Heart right ventricle (tissue), 16 donors: ENCODE data around the gene SLC26A4. TPM values are rescaled to one million over a fixed set of nuclear protein-coding genes. Genes with fewer than 3 reads are reported as not detected.

ENCODE experiments used
- ATAC-seq, 8 donors: fragments of 200-7000 bp; cut with Tn5 transposase; one replicate each; pipeline ENCODE4 v1.9.1; 2020; ENCODE audit warnings: mild to moderate bottlenecking in 8 of 8, moderate library complexity in 8 of 8, moderate number of reproducible peaks in 1 of 8
- DNase-seq, 2 donors: peaks; one replicate each; pipeline ENCODE4 v3.0.0-alpha.2; 2020
- H3K27ac ChIP-seq, 10 donors: fragments of 200-600 bp; sonication (generic) in 2 of 10; one replicate each; pipeline versions ENCODE4 v1.5.0 to v1.8.0; 2020 to 2022; ENCODE audit warnings: mild to moderate bottlenecking in 3 of 10
- H3K27me3 ChIP-seq, 7 donors: fragments of 200-600 bp; one replicate each; pipeline ENCODE4 v1.8.0; 2021 to 2022; ENCODE audit warnings: mild to moderate bottlenecking in 2 of 7
- H3K36me3 ChIP-seq, 9 donors: fragments of 200-600 bp; sonication (generic) in 1 of 9; one replicate each; pipeline versions ENCODE4 v1.5.0 to v1.8.0; 2020 to 2022; ENCODE audit warnings: mild to moderate bottlenecking in 2 of 9
- H3K4me1 ChIP-seq, 9 donors: fragments of 200-600 bp; sonication (generic) in 1 of 9; one replicate each; pipeline versions ENCODE4 v1.5.0 to v1.8.0; 2020 to 2022; ENCODE audit warnings: mild to moderate bottlenecking in 4 of 9
- H3K4me3 ChIP-seq, 10 donors: fragments of 200-600 bp; sonication (generic) in 2 of 10; one replicate each; pipeline versions ENCODE4 v1.5.0 to v1.8.0; 2020 to 2022; ENCODE audit warnings: mild to moderate bottlenecking in 7 of 10, moderate library complexity in 2 of 10
- H3K9me3 ChIP-seq, 11 donors: fragments of 200-600 bp in 10 of 11; sonication (generic) in 2 of 11; one replicate each; pipeline versions ENCODE4 v1.5.0 to v1.8.0; 2013 to 2022; ENCODE audit warnings: mild to moderate bottlenecking in 2 of 11, control low read depth in 1 of 11, moderate library complexity in 1 of 11
- WGBS, 2 donors: extraction: QIAGEN DNeasy Blood & Tissue Kit; methylation state at CpG; one replicate each; pipeline ENCODE4 v1.1.7; 2013; ENCODE audit warnings: inconsistent platforms in 1 of 2; 5-methylcytosine and 5-hydroxymethylcytosine counted together
- intact Hi-C, 10 donors: fragments of 100-400 bp; cut with DNase I; formaldehyde crosslinking; loops; one replicate each; pipeline versions ENCODE4 v1.11.1 to v1.14.2; 2022
- polyA plus RNA-seq, 2 donors: library from polyadenylated mRNA; stranded (reverse); fragments of 200-250 nt; gene quantifications; one replicate each; pipeline ENCODE4 v1.2.3, GENCODE V29; 2013
- total RNA-seq, 10 donors: library from RNA; stranded (reverse); fragmentation: NEBNext Ultra II Directional in 3 of 10; extraction: Animal tissue kit (Norgen Biotek cat#: 25700) in 3 of 10; gene quantifications; one replicate each; pipeline versions ENCODE4 v1.2.1 to v1.2.4, GENCODE V29; 2021 to 2023
- TF ChIP-seq, protein P1 (sequence below), 9 donors: fragments of 200-600 bp; sonication (generic) in 2 of 9; IDR thresholded peaks; one replicate each; pipeline versions ENCODE4 v1.5.0 to v1.8.0; 2021 to 2022; ENCODE audit warnings: antibody characterized with exemption in 9 of 9, mild to moderate bottlenecking in 5 of 9, moderate library complexity in 1 of 9
- donor health status: Arrhythmogenic right ventricular cardiomyopathy.
- donor health status: ischemic (EF 13 %, LVEDD 7.1; RV severe dilation, severe dysfunction).
- donor health status: healthy with polysubstance abuse.
- donor health status: DM: no; HTN: yes; CAD: no.
- donor health status: DM: no; HTN: no; CAD: no.
- donor health status: ischemic (EF 25% LVEDD 6.9; RV normal size, moderate dysfunction).
- donor health status: ischemic (EF 25% LVEDD 5.7; RV mildly dilated, moderate dysfunction).
- donor health status: healthy.
- donor health status: DM: yes; HTN: yes; CAD: no.
- donor health status: Ischemic cardiomyopathy.
- donor health status: ischemic (EF 35%, LVEDD 5.7; RV mildly dilated, moderate dysfunction).
- donor health status: nonischemic (EF 11% LVEDD 7.7; RV severe dilation, severe dysfunction).
- donor health status: DM: yes; HTN: yes; CAD: no.
- donor health status: PGD.
- donor health status: ischemic (EF 29% LVEDD 5.4; RV normal size, mild dysfunction).
- donor health status: nonischemic (EF 23%, LVEDD 6.1; RV moderate dilation, normal function).

The SLC26A4 gene
- total and polyA plus RNA-seq, 12 donors = 0.15 to 1.2 (median 0.69) TPM

DNA sequence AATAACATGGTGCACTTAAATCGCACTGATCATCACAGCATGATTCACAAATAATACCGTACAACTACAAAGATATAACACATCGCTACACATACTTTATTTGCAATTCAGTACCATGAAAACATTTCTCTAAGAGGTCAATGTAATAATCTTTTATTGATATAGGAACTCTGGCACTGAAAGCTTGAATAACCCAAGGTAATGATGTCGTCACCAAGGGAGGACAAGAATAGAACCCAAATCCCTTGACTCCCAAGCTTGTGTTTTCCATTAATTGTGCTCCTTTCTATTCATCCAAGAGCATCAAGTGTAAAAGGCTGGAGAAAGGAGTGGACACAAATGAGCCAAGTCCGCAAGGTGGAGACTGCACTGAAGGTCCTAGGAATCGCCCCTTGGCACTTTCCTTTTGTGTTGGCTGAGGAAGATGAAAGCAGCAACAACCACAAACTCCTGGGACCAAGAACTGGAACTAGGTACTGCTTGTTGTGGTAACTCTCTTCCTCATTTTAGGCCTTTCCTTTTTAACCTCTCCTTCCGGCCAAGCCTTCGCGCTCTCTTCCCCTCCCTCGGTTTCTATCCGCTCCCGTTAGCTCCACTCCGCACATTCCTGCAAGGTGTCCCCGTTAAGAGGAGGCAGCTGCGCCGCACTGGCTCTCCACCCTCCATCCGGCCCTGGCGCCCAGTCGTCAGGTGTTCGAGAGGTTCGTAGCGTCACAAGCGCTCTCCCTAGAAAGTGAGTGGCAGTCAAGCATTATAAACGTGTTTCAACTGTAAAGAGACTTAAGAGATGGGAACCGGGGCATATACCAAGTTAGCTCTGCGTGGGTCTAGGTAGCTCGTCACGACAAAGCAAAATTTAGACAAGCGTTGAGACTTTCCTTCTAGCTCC is 82.3 kb downstream of the SLC26A4 start:
- Histone ChIP-seq H3K36me3 (peaks cover 0 to 5% (median 0%) of the 10 kb centered on the region in 9 donors), H3K9me3 (no peaks in the 10 kb centered on the region), H3K4me1 (peaks cover 11 to 44% (median 40%) of the 10 kb centered on the region in 9 donors), H3K27ac (peak overlapping the region; percentile 92 to 98 (median 96)), H3K4me3 (peak overlapping the region; percentile 52 to 97 (median 88)), H3K27me3 (no peaks in the 10 kb centered on the region)
- TF ChIP-seq, protein P1, sequence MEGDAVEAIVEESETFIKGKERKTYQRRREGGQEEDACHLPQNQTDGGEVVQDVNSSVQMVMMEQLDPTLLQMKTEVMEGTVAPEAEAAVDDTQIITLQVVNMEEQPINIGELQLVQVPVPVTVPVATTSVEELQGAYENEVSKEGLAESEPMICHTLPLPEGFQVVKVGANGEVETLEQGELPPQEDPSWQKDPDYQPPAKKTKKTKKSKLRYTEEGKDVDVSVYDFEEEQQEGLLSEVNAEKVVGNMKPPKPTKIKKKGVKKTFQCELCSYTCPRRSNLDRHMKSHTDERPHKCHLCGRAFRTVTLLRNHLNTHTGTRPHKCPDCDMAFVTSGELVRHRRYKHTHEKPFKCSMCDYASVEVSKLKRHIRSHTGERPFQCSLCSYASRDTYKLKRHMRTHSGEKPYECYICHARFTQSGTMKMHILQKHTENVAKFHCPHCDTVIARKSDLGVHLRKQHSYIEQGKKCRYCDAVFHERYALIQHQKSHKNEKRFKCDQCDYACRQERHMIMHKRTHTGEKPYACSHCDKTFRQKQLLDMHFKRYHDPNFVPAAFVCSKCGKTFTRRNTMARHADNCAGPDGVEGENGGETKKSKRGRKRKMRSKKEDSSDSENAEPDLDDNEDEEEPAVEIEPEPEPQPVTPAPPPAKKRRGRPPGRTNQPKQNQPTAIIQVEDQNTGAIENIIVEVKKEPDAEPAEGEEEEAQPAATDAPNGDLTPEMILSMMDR (IDR thresholded peaks at IDR 0.05) = no peak
- 15% methylated on average over 29 of the region's 29 CpGs for WGBS, 2 donors
- peak in 1 of 2 donors; percentile 55 for DNase-seq
- intact Hi-C loops = loop anchor here in 9 of 10 donors (2.0 to 10.0 kb wide), 9 partner anchors 129 to 404 kb away; partner anchors contain the start of genes BCAP29 (in 1 of the 9) and GPR22 (in 1 of the 9)
- ATAC-seq = peak; percentile 19 to 59 (median 42)

DNA sequence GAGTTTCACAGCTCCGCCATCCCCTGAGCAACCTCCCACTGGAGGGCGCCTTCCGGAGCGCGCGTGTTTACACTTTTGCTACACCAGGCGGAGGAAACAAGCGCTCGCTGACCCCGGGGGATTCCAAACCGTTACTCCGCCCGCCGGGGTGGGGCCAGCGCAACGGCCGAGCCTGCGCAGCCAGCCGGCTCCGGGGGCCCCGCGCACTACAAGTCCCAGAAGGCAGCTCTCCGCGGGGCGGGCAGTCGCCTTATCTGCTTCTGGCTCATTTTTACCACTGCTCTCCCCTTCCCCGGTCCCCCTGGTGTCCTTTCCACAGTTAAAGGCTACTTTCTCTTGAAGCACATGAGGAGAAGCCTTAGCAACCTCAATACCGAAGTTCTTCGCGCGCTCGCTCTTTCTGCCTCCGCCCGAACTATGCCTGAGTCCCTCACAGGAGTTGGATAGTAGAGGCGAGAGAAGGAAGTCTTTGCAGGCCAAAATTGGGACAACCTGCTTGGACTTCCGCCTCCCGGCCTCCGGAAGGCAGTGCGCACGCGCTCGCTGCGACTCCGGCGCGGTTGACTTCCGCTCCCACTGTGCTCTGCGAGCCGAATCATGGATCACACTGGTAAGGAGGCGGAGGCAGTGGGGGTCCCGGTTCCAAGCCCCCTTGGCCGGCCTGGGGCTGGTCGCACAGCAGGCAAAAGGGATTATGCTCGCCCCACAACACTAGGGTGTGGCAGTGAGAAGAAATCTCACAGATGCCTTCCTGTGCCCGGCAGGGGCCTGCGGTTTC is 83.1 kb downstream of the SLC26A4 start, which contains the start of gene CBLL1:
TSS of gene CBLL1 (plus strand) at position 576 of the 778 bp plus-strand sequence. CDS start at position 598, 22 bp downstream.
- H3K4me1 ChIP-seq = peaks cover 11 to 49% (median 46%) of the 10 kb centered on the region in 9 donors
- DNase-seq (peak; percentile 97), ATAC-seq (peak; percentile 98 to 99 (median 99))
- peak within 1 kb of the TSS; percentile 52 to 97 (median 88) for H3K4me3 ChIP-seq
- WGBS, 2 donors = 0% methylated on average over 56 of the region's 56 CpGs
- no peaks in the 10 kb centered on the region for H3K9me3 ChIP-seq
- intact Hi-C loops = loop anchor here in 9 of 10 donors (2.0 to 10.0 kb wide), 9 partner anchors 129 to 404 kb away; partner anchors contain the start of genes BCAP29 (in 1 of the 9) and GPR22 (in 1 of the 9)
- peaks cover 0 to 6% (median 0%) of the 10 kb centered on the region in 9 donors for H3K36me3 ChIP-seq
- TF ChIP-seq, protein P1 (IDR thresholded peaks at IDR 0.05) = peak; percentile 42 to 93 (median 73)
- H3K27ac ChIP-seq = peak within 1 kb of the TSS; percentile 92 to 98 (median 96)
- no peaks in the 10 kb centered on the region for H3K27me3 ChIP-seq

DNA sequence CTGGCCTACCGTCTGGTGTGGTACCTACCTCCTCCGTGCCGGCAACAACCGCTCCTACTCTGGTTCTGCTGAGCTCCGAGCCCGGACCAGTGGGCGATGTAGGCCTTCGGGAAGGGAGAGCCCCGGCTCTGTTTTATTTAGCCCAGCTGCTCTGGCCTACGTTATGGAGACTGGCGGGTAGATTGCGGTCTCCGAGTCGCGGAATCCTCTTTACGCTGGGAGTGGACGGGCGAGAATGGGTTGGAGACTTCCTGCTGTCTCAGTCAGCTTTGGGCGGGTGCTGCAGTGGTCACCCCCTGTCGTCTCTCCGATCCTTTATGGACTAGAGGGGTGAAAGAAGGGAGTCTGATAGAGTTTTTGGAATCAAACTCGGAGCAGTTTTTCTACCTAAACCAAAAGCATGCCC is 83.7 kb downstream of the SLC26A4 start:
- intact Hi-C loops = loop anchor here in 8 of 10 donors (2.0 to 10.0 kb wide), 8 partner anchors 128 to 403 kb away; partner anchors contain the start of genes BCAP29 (in 1 of the 8) and GPR22 (in 1 of the 8)
- TF ChIP-seq, protein P1 (IDR thresholded peaks at IDR 0.05) = no peak
- Histone ChIP-seq H3K4me1 (peaks cover 11 to 49% (median 46%) of the 10 kb centered on the region in 9 donors), H3K4me3 (peak overlapping the region; percentile 52 to 97 (median 88)), H3K36me3 (peaks cover 0 to 12% (median 4%) of the 10 kb centered on the region in 9 donors), H3K27me3 (no peaks in the 10 kb centered on the region), H3K27ac (peak overlapping the region; percentile 92 to 98 (median 96)), H3K9me3 (no peaks in the 10 kb centered on the region)
- no peak for DNase-seq
- WGBS, 2 donors = 1% methylated on average over 22 of the region's 22 CpGs
- peak; percentile 6 to 68 (median 47) for ATAC-seq
